ENCODE measurements around the gene PTGFRN.

Gene PTGFRN

GRCh38 chr1:116944613-116945012 lies 34.9 kb downstream of the PTGFRN start:
- DNase-seq (ENCODE audit: low read depth) = no peak

GRCh38 chr1:116945421-116945820 lies 35.7 kb downstream of the PTGFRN start:
- DNase-seq (ENCODE audit: low read depth) = no peak

GRCh38 chr1:116945996-116946395 lies 36.3 kb downstream of the PTGFRN start:
- no peak for DNase-seq (ENCODE audit: low read depth)

GRCh38 chr1:116947092-116947860 lies 37.6 kb downstream of the PTGFRN start:
- DNase-seq (ENCODE audit: low read depth) = no peak

GRCh38 chr1:116948046-116948445 lies 38.3 kb downstream of the PTGFRN start:
- DNase-seq (ENCODE audit: low read depth) = no peak

GRCh38 chr1:116948642-116949041 lies 38.9 kb downstream of the PTGFRN start:
- no peak for DNase-seq (ENCODE audit: low read depth)

- DNase-seq (ENCODE audit: low read depth) = no peak
Measured at GRCh38 chr1:116949213-116949985, 39.7 kb downstream of the PTGFRN start.

GRCh38 chr1:116950517-116951199 lies 40.9 kb downstream of the PTGFRN start:
- no peak for DNase-seq (ENCODE audit: low read depth)

GRCh38 chr1:116951200-116951935 lies 41.7 kb downstream of the PTGFRN start:
- DNase-seq (ENCODE audit: low read depth) = no peak

GRCh38 chr1:116952738-116953275 lies 43.1 kb downstream of the PTGFRN start:
- no peak for DNase-seq (ENCODE audit: low read depth)

- DNase-seq (ENCODE audit: low read depth) = no peak
Measured at GRCh38 chr1:116954440-116954839, 44.7 kb downstream of the PTGFRN start.

GRCh38 chr1:116956378-116956777 lies 46.7 kb downstream of the PTGFRN start:
- no peak for DNase-seq (ENCODE audit: low read depth)

GRCh38 chr1:116957646-116958045 lies 47.9 kb downstream of the PTGFRN start:
- no peak for DNase-seq (ENCODE audit: low read depth)

GRCh38 chr1:116958110-116958509 lies 48.4 kb downstream of the PTGFRN start:
- no peak for DNase-seq (ENCODE audit: low read depth)

GRCh38 chr1:116958977-116959376 lies 49.3 kb downstream of the PTGFRN start:
- DNase-seq (ENCODE audit: low read depth) = no peak

- DNase-seq (ENCODE audit: low read depth) = no peak
Measured at GRCh38 chr1:116961606-116962005, 51.9 kb downstream of the PTGFRN start.

GRCh38 chr1:116962987-116963639 lies 53.4 kb downstream of the PTGFRN start:
- DNase-seq (ENCODE audit: low read depth) = no peak

GRCh38 chr1:116966791-116967190 lies 57.1 kb downstream of the PTGFRN start:
- DNase-seq (ENCODE audit: low read depth) = no peak

GRCh38 chr1:116968724-116969123 lies 59.0 kb downstream of the PTGFRN start:
- DNase-seq (ENCODE audit: low read depth) = no peak

GRCh38 chr1:116971258-116971860 lies 61.6 kb downstream of the PTGFRN start:
- no peak for DNase-seq (ENCODE audit: low read depth)

Data from activated T-cell treated with anti-CD3 and anti-CD28 coated beads for 24 hours (primary cell).